SW 1271 (cell line): ENCODE results near the gene DNAH14.

Source experiments
- DNase-seq, 2 experiments: peaks; one replicate each; lab custom pipeline; 2025; lab: John Stamatoyannopoulos, UW

DNAH14 gene

DNA sequence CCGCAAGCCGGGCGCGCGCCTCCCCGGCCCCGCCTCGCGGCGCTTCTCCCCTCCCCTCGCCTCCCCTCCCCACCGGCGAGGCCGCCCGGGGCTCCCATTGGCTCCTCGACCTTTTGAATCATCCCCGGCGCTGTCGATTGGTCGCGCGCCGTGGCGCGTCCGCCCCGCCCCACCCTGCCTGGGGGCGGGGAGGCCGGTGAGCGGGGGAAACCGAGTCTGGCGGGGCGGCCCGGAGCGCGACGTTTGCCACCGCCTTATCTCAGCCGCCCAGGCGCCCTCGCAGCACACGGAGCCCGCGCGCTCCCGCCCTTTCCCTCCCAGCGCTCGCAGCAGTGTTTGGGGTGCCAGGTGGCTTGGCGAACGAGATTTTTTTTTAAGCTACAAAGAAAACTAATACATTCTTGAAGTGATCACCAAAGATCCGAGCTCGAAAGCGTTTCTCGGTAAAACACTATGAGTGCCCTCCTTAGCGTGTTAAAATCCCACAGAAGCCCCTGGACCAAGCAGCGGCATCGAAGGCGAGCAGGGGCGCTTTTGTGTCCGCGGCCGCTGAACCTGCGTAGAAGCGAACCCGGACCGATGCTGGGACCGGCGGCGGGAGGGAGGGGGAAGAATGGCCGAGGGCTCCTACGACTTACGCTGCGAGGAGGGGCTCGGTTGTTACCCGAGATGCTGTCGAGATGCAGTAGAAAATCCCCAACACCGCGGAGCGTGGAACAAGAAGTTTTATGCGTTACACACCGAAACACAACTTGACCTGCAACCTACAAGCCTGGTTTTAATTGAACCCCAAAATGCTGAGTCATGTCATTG is 498.8 kb downstream of the DNAH14 start:
- peak; percentile 57 to 69 for DNase-seq

DNA sequence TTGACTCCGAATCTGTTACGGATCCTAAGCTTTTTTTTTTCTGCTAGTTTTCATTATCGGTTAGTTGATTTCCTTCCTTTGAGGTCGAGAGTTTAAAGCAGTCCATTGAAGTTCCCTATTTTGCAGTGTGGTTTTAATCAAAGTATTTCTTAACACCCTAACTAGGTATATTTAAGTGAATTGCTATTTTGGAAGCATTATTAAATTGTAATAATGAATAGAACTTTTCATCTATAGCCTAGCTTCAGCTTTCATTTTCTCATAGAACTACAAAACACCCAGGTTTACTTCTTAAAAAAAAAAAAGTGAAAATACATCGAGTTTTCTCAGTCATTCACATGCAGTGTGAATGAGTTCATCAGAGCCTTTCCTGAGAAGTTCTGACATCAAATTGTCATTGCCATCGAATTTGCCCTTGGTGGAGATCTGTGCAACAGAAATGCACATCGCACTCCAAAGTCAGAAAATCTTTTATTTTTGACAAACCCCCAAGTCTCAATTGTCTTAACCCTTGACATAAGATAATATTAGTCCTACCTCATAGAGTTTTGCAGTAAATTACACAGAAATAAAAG is 499.5 kb downstream of the DNAH14 start:
- DNase-seq, result no peak

DNA sequence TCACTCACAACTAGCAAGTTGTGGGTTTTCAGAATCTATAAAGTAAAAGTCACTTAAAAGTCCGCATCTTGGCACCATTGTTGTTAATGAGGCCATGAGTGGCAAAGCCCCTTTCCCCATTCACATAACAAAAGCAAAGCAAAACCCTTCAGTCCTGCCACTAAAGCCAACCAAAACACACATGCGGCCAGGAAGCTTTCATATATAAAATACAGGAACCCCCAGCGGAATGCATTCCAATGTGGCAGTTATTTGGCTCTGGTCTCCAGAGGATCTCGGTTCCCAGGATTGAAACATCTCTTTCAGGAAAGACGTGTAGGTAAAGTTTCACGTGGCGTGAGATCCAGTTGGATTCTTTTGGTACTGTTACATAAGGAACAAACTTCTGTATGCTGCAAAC is 500.8 kb downstream of the DNAH14 start:
- no peak for DNase-seq

DNA sequence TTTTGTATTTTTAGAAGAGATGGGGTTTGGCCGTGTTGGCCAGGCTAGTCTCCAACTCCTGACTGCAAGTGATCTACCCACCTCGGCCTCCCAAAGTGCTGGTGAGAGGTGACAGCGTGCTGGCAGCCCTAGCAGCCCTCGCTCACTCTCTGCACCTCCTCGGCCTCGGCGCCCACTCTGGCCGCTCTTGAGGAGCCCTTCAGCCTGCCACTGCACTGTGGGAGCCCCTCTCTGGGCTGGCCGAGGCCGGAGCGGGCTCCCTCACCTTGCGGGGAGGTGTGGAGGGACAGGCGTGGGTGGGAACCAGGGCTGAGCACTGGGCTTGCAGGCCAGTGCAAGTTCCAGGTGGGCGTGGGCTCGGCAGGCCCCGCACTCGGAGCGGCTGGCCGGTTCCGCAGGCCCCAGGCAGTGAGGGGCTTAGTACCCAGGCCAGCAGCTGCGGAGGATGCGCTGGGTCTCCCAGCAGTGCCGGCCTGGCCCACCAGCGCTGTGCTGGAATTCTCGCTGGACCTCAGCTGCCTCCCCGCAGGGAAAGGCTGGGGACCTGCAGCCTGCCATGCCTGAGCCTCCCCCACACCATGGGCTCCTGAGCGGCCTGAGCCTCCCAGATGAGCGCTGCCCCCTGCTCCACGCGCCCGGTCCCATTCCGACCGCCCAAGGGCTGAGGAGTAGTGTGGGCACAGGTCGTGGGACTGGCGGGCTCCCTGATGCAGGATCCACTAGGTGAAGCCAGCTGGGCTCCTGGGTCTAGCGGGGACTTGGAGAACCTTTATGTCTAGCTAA is 501.8 kb downstream of the DNAH14 start:
- DNase-seq, result no peak

DNA sequence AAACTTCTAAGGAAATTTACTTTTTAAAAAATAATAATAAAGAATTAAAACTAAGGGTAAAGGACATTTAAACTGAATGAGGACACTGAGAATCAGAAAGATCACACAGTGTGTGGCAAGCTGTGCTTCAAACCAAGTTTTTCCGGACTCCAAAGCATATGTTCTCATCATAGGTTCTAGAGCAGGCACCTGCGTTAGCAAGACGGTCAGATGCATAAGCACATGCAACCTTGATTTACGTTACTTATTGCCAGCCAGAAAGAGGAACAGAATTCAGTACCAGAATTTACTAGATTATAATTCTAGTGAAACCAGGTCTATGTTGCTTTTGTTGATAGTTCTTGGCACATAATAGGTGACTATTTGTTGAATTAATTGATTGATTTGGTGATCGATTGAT is 504.6 kb downstream of the DNAH14 start:
- DNase-seq, result no peak

DNA sequence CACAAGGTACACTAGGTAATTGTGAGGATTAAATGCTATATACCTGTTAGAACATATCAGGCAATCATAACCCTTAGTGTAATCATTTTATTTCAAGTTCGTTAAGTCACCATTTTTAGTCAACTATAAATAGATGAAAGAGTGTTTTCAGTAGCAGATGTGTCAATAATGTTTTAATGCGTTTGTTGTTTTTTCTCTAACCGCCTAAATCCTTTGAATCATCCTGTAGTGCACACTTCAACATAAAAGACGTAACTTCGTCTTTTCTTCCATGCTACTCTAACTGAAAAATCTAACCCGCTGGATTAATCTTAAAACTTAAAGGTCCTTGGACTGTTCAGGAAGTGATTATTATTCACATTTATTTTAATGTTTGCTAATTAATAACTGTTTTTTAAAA is 505.6 kb downstream of the DNAH14 start:
- no peak for DNase-seq

DNA sequence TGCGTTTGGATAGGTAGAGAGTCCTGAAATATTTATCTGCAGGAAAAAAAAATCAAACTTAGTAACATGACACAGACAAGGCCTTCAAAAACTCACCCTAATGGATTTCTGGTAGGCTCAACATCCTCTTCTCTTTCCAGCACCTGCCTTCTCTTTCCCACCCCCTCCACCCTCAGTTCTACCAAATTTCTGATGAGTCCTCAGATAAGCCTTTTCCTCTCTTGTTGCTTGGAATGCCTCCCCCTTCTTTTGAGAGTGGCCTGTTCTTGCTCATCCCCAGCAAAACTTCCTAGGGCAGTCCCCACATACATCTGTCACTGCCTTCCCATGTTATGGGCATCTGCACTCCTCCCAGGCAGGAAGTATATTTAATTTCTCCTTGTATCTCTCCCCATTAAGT is 506.0 kb downstream of the DNAH14 start:
- DNase-seq, result no peak

DNA sequence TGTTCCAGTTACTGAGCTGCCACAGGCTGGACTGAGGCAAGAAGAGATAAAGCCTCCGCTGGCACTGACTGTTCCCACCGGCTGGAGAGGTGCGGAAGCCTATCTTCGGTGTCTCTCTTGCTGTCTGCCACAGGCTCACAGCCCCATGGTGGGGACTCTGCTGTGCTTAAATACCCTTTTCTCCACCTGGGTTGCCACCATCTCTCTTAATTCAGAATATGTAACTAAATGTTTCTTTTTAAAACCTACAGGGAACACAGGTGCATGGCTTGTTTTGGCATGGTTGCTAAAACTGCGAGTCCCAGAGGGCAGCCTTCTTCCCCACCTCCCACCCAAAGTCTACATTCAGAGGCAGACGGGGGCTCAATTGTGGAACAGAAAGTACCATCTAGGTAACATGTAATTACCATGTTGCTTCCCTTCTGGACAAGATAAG is 506.5 kb downstream of the DNAH14 start:
- no peak for DNase-seq

DNA sequence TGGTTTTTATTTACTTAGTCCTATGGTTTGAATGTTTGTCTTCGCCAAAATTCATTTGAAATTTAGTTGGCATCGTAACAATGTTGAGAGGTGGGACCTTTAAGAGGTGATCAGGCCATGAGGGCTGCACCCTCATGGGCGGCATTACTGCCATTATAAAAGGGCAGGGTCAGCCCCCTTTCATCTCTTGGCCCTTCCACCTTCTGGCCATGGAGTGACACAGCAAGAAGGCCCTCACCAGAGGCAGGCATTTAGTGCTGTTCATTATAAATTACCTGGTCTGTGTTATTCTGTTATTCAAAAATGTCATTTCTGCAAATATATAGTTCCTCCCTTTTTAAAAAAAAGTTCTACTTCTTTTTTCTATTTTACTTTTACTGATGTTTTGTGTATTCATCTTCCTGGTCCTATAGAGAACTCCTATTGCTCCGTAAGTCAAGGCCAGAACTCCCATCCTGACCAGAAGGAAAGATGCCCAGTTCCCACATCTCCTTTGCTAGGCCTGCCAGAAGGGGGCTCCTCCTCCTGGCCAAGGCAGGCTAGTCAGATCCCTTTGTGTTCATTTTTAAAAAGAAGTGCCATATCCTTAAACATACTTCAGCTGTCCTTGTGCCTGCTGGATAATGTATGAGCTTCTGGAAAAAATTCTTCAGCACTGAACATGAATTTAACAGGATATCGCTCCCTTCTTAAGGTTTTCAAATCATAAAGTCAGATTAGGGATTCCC is 508.4 kb downstream of the DNAH14 start:
- DNase-seq, result peak in 1 of 2 experiments; percentile 21

DNA sequence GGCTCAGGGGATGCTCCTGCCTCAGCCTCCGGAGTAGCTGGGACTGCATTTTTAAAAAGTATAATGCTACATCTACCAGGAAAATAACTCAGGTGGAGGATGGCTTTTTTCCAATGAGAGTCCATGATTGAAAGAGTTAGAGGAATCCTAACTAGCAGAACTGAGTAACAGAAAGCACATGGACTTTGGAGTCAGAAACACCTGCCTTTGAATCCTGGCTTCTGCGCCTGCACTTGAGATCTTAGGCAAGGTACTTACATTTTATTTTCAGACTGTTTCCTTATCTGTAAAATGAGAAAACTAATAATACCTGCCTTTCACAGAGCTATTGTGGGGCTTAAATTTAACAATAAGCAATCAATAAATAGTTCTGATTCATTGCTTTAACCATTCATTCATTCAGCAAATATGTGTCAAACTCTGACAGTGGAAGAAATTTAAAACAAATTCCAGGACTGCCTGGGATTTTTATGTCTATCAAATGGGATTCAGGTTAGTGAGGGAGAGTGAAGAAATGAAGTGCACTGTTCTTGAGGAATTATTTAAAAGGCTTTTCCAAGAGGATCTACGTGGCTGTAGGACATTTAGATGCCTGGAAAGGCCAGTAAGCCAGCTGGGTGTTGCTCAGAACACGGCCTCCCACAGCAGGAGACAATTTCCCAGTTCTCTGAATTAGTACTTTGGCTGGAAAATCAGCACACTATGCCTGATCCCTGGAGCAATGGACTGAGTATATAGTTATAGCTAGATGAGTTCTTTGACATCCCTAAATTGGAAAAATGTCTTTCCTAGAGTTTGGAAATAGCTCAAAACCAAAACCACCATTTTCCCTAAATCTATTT is 511.1 kb downstream of the DNAH14 start:
- no peak for DNase-seq

DNA sequence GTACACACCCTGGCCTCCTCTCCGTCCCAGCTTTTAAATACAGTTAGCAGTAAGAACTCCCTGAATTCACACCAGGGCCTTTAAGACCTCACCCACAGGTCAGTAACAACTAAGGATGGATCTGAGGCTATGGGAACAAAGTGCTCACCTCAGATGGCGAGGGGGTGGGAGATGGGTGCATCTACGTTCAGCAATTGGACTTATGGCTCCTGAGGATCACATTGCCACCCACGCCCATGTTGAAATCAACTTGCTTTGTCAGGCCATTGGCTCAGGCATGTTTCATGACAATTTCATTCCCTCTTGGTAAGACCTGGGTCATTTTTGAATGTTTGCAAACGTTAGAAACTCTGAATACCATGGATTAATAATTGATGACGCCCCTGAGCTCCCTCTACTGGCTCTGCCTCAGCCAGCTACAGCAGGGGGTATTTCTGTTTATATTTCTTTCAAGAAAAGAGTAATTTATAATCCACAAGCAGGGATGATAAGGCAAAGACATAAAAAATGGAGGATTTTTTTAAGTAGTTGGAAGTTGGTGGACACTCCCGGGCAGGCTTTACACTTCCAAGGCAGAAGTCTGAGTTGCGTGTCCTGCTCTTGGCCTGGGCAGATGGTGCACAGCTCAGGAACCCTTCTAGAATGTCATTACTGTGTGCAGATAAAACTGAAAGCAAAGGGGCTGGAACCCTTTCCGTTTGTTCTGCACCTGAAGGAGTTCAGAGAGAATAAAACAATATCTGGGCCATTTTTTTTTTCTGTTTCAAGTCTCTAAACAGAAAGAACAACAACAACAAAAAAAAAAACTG is 512.0 kb downstream of the DNAH14 start:
- DNase-seq, result no peak

DNA sequence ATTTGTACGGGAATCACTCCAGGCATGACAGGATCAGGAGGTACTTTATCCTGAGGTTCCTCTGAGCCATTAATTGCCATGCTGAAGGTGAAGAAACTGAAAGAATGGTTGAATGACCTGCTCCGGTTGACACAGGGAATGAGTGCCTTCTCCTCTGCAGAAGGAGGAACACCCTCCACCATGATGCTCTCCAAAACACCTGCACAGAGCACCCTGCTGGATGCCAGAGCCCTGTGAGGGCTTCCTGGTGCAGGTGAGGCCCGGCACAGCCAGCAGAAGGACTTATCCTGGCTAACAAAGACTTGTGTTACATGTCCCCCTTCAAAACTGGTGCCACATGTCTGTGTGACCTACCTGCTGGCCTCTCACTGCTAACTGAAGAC is 512.6 kb downstream of the DNAH14 start:
- no peak for DNase-seq

DNA sequence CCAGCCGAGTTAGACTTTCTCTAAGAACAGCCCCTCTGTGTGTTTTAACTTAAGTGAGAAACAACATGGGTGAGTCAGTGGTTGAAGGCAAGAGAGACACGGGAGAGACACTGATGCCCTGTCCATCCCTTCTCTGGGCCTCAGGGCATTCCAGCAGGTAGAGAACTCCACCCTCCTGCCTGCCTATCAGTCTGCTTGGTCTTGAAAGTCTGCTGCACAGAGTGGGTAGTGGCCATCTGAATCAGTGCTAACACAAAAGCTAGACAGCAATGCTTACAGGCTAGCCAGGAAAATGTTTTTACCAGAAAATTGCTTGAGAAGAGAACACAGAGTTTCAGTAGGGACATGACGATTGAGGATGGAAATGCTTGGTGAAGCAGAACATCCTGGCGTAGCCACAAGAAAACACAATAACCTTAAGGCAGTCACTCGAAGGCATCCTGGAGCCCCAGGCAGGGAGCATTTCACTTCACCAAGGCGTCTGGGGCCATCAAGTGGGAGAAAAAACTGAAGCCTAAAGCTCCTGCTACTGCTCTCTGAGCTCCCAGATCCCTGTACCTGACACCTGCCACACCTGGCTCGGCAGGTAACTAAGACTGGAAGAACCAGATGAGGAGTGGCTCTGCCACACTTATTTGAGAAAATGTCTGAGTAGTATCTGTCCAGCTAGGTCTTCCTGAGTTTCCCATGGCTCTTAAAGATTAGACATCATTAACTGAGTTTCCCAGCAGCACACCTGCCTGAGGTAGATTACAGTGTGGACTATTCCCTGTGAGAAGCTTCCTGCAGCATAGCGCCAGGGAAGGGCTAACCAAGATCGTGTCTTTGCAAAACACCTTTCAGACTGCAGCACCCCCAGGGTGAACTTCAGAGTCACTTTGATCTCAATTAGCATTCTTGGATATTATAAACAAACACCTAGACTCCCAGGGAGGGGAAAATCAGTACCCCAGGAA is 516.4 kb downstream of the DNAH14 start:
- no peak for DNase-seq

DNA sequence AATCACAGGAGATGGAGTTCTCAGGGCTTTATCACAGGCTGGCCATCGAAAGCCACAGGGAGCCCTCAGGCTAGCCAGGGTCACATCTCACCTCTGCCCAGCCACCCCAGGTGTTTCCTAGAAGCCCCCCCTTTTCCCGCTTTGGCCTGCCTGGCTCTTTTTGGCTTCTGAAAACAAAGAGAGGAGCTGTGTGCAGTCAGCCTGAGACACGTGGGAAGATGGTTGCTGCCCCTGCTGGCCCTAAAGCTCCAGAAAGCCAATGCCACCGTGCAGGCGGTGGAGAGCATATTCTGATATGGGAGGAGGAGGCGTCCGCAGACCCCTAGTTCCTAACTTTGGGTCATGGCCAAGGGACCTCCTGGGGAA is 517.1 kb downstream of the DNAH14 start:
- DNase-seq, result no peak

DNA sequence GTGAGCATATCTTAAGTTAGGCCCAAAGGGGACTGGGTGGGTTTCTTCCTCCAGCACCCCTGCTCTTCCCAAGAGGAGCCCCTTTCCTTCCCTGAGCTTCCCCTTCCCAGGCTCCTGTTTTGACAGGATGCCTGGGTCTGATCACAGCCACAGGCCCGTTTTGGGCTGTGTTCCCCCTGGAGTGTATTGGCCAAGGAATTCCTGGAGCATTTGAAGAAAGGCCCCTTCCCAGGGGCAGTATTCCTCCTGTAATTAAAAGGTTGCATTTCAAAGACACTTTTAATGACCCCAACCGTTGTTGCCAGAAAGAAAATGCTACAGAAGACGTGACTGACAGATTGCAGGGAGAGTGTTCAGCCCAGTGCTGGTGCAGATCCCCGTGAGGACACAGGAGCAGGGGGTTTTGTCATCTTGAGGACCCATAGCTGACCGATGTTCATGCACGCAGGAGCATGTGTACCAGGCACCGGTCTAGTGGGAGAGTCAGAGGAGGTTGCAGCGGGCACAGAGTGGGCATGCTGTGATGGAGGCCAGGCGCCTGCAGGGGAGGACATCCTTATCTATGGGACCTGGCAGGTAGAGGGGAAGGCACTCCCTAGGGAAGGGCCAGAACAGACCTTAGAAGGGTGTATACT is 517.6 kb downstream of the DNAH14 start:
- no peak for DNase-seq

DNA sequence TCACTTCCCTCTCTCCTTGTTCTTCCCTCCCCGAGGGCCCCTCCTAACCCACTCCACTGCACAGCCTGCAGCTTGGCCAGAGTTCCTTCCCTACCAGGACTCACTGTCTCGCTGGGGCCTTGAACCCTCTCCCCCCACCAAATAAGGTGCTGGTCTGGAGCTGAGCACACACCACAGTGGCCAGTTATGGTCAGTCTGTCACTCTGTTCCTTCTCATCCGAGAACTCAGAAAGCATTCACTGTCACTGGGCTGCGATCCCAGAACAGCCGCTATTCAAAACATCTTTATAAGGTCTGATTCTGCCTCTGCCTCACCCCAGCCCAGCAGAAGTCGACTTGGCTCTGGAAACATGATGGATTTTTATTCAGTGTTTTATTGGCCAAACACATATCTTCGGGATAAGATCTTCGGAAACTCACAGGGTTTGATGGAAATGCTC is 518.2 kb downstream of the DNAH14 start:
- DNase-seq, result no peak

DNA sequence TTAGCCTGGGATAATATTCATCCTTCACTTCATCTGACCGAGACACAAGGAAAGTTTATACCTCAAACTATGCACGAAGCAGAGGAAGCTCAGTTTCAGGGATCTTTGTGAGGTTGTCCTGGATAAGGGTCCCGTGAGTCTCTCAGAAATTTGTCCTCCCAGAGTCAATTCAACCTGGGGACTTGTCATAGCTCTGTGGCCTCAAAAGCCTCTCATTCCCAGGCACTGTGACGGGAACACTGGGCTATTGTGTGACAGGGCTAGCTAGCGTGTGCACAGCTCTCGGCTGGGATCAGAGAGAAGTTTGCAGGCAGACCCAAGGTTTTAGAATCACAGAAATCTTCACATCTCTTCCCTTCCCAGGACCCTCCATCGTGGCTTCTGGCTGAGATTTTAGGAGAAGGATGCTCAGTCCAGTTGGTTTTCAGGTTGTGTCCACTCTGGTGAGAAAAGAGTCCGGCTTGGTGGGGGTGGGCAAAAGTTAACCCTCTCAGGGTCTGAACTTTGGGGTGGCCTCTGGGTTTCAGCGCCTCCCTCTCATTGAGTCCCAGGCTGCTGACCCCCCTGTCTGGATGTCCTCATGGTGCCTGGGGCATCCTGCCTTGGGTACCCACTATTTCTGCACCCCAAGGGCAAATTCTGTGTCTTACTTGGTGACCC is 518.8 kb downstream of the DNAH14 start:
- DNase-seq, result no peak
